Keratinocyte (primary cell): Measurements from ENCODE around the gene RAPGEF4. TPM values are rescaled to one million over a fixed set of nuclear protein-coding genes. Genes with fewer than 3 reads are reported as not detected.
A peak's percentile ranks its signal among the peaks of the same experiment; 100 is the strongest.

Experiments used
- DNase-seq: peaks from one replicate; pipeline ENCODE4 v3.0.0-alpha.2; 2011; ENCODE audit warnings: low read depth, missing footprints, low spot score
- FAIRE-seq: peaks from 2 replicates; lab custom pipeline; 2011; peaks lifted over from hg19 to GRCh38; lab: Jason Lieb, UNC
- H2AFZ ChIP-seq: 2 replicates; pipeline ENCODE4 v1.6.0; 2012; ENCODE audit warnings: low read length, control low read depth, inconsistent platforms; ENCODE audit not compliant: control insufficient read depth
- H3K27ac ChIP-seq: 2 replicates; pipeline ENCODE4 v1.5.1; 2011; ENCODE audit warnings: low read length; ENCODE audit not compliant: control insufficient read depth, insufficient read depth
- H3K27me3 ChIP-seq: 3 replicates; pipeline ENCODE4 v1.6.0; 2011; ENCODE audit warnings: low read length; ENCODE audit not compliant: control insufficient read depth, insufficient read depth; ENCODE audit errors: extremely low read depth
- H3K36me3 ChIP-seq, 2 experiments: 2 replicates in 1 of 2; 3 replicates in 1 of 2; pipeline ENCODE4 v1.5.1; 2011; ENCODE audit warnings: low read length in 2 of 2, mild to moderate bottlenecking in 1 of 2; ENCODE audit not compliant: control insufficient read depth in 2 of 2, insufficient read depth in 2 of 2; ENCODE audit errors: extremely low read depth in 1 of 2
- H3K4me1 ChIP-seq: 3 replicates; pipeline ENCODE4 v1.5.1; 2011; ENCODE audit warnings: low read length; ENCODE audit not compliant: control insufficient read depth, insufficient read depth; ENCODE audit errors: extremely low read depth
- H3K4me2 ChIP-seq: 3 replicates; pipeline ENCODE4 v1.6.0; 2011; ENCODE audit warnings: low read depth, low read length; ENCODE audit not compliant: control insufficient read depth, insufficient read depth; ENCODE audit errors: extremely low read depth
- H3K4me3 ChIP-seq, 3 experiments: fragments of 200-600 bp in 1 of 3; sonication (generic) in 1 of 3; 2 replicates in 2 of 3; 3 replicates in 1 of 3; pipeline ENCODE4 v1.5.1; 2011 to 2016; ENCODE audit warnings: low read length in 3 of 3, mild to moderate bottlenecking in 3 of 3, control low read depth in 2 of 3, inconsistent platforms in 1 of 3, low read depth in 1 of 3, mixed read lengths in 1 of 3, mixed run types in 1 of 3, moderate library complexity in 1 of 3; ENCODE audit not compliant: control insufficient read depth in 2 of 3, insufficient read depth in 2 of 3; ENCODE audit errors: extremely low read depth in 1 of 3
- H3K79me2 ChIP-seq: 2 replicates; pipeline ENCODE4 v1.6.0; 2012; ENCODE audit warnings: low read length; ENCODE audit not compliant: control insufficient read depth, insufficient read depth
- H3K9ac ChIP-seq: 3 replicates; pipeline ENCODE4 v1.6.0; 2011; ENCODE audit warnings: low read length; ENCODE audit not compliant: control insufficient read depth, insufficient read depth; ENCODE audit errors: extremely low read depth
- H3K9me1 ChIP-seq: 3 replicates; pipeline ENCODE4 v1.6.0; 2011; ENCODE audit warnings: low read length; ENCODE audit not compliant: control insufficient read depth, insufficient read depth; ENCODE audit errors: extremely low read depth
- H3K9me3 ChIP-seq: 2 replicates; pipeline ENCODE4 v1.5.1; 2012; ENCODE audit warnings: low read depth, low read length; ENCODE audit not compliant: control insufficient read depth
- H4K20me1 ChIP-seq: 3 replicates; pipeline ENCODE4 v1.6.0; 2011; ENCODE audit warnings: low read length; ENCODE audit not compliant: control insufficient read depth, insufficient read depth; ENCODE audit errors: extremely low read depth
- CTCF ChIP-seq, 3 experiments: IDR thresholded peaks in 1 of 3; conservative IDR thresholded peaks in 1 of 3; optimal IDR thresholded peaks in 1 of 3; 2 replicates in 2 of 3; 3 replicates in 1 of 3; pipeline versions ENCODE3 to v1.5.1; 2011; ENCODE audit warnings: low read length in 3 of 3, mild to moderate bottlenecking in 3 of 3, moderate library complexity in 2 of 3, control low read depth in 1 of 3, inconsistent platforms in 1 of 3; ENCODE audit not compliant: insufficient read depth in 2 of 3; ENCODE audit errors: extremely low read depth in 1 of 3
- EZH2 ChIP-seq: IDR thresholded peaks from one replicate; pipeline ENCODE4 v1.6.1; 2012; ENCODE audit warnings: inconsistent platforms, mild to moderate bottlenecking, low read length, moderate library complexity
- dilution Hi-C: fragments of 300-500 bp; cut with MboI; formaldehyde crosslinking; loops from one replicate; pipeline ENCODE4 v1.7.0; 2020; ENCODE audit warnings: low sequenced_read_pairs; ENCODE audit not compliant: extremely low pct_ligation_motif_present
- polyA plus RNA-seq, 5 experiments: library from polyadenylated mRNA; depleted of rRNA in 3 of 5; stranded (reverse) in 3 of 5; stranded (forward) in 1 of 5; unstranded in 1 of 5; fragments of >200 nt; gene quantifications; 1 replicate in 1 of 5; 2 replicates in 3 of 5; 3 replicates in 1 of 5; pipeline versions ENCODE4 v1.2.1 to v1.2.3, GENCODE V29; 2011 to 2012; ENCODE audit warnings: missing spikeins in 2 of 5, low read depth in 1 of 5, low replicate concordance in 1 of 5

Gene RAPGEF4
- polyA plus RNA-seq, 1 donor (not counting 4 experiments of a cell fraction or from before 2014, with no cell fraction given), result 1.6 TPM

GRCh38 chr2:172709566-172710291 is 25.9 kb upstream of the RAPGEF4 start:
- H3K27me3 ChIP-seq, result no peaks in the 10 kb centered on the region
- H3K4me2 ChIP-seq, result no peak overlapping the region
- H3K27ac ChIP-seq, result no peak overlapping the region
- no peak for TF ChIP-seq CTCF (optimal IDR thresholded peaks at IDR 0.05 in 1 of 3, IDR thresholded peaks at IDR 0.05 in 1 of 3, conservative IDR thresholded peaks at IDR 0.05 in 1 of 3; ENCODE audit: extremely low read depth in 1 of 3, insufficient read depth in 2 of 3, low read length in 3 of 3)
- no peak overlapping the region for H3K9ac ChIP-seq
- dilution Hi-C loops, result no loop called here
- no peak overlapping the region for H3K4me3 ChIP-seq
- DNase-seq (no peak), FAIRE-seq (no peak)
- no peaks in the 10 kb centered on the region for H3K9me3 ChIP-seq
- no peaks in the 10 kb centered on the region for H3K79me2 ChIP-seq
- no peaks in the 10 kb centered on the region for H4K20me1 ChIP-seq
- no peaks in the 10 kb centered on the region for H3K9me1 ChIP-seq
- H3K4me1 ChIP-seq, result no peaks in the 10 kb centered on the region
- no peak overlapping the region for H2AFZ ChIP-seq
- H3K36me3 ChIP-seq, result no peaks in the 10 kb centered on the region

- FAIRE-seq, result peak; percentile 79
- H3K4me3 ChIP-seq, result no peak overlapping the region
- DNase-seq, result peak; percentile 25
- H3K9me1 ChIP-seq, result no peaks in the 10 kb centered on the region
- no peaks in the 10 kb centered on the region for H3K27me3 ChIP-seq
- H3K27ac ChIP-seq, result no peak overlapping the region
- no peaks in the 10 kb centered on the region for H4K20me1 ChIP-seq
- H3K79me2 ChIP-seq, result no peaks in the 10 kb centered on the region
- no peaks in the 10 kb centered on the region for H3K36me3 ChIP-seq
- H2AFZ ChIP-seq, result no peak overlapping the region
- H3K9ac ChIP-seq, result no peak overlapping the region
- H3K4me1 ChIP-seq, result no peaks in the 10 kb centered on the region
- H3K4me2 ChIP-seq, result no peak overlapping the region
- H3K9me3 ChIP-seq, result no peaks in the 10 kb centered on the region
- dilution Hi-C loops, result no loop called here
- peak; percentile 64 to 77 (median 70) for TF ChIP-seq CTCF (optimal IDR thresholded peaks at IDR 0.05 in 1 of 3, IDR thresholded peaks at IDR 0.05 in 1 of 3, conservative IDR thresholded peaks at IDR 0.05 in 1 of 3; ENCODE audit: extremely low read depth in 1 of 3, insufficient read depth in 2 of 3, low read length in 3 of 3)
- TF ChIP-seq EZH2, result no peak
Measured at GRCh38 chr2:172710584-172711047, 25.0 kb upstream of the RAPGEF4 start.
